HG02610 (cell line): Measurements from ENCODE around the gene CHMP4A.

ENCODE experiments used
- ATAC-seq: cut with Tn5 transposase; IDR thresholded peaks from one replicate; pipeline ENCODE4 v1.9.1; 2021; ENCODE audit warnings: mild to moderate bottlenecking, moderate library complexity; ENCODE audit not compliant: unreplicated experiment

The CHMP4A gene, protein sequence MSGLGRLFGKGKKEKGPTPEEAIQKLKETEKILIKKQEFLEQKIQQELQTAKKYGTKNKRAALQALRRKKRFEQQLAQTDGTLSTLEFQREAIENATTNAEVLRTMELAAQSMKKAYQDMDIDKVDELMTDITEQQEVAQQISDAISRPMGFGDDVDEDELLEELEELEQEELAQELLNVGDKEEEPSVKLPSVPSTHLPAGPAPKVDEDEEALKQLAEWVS

DNA sequence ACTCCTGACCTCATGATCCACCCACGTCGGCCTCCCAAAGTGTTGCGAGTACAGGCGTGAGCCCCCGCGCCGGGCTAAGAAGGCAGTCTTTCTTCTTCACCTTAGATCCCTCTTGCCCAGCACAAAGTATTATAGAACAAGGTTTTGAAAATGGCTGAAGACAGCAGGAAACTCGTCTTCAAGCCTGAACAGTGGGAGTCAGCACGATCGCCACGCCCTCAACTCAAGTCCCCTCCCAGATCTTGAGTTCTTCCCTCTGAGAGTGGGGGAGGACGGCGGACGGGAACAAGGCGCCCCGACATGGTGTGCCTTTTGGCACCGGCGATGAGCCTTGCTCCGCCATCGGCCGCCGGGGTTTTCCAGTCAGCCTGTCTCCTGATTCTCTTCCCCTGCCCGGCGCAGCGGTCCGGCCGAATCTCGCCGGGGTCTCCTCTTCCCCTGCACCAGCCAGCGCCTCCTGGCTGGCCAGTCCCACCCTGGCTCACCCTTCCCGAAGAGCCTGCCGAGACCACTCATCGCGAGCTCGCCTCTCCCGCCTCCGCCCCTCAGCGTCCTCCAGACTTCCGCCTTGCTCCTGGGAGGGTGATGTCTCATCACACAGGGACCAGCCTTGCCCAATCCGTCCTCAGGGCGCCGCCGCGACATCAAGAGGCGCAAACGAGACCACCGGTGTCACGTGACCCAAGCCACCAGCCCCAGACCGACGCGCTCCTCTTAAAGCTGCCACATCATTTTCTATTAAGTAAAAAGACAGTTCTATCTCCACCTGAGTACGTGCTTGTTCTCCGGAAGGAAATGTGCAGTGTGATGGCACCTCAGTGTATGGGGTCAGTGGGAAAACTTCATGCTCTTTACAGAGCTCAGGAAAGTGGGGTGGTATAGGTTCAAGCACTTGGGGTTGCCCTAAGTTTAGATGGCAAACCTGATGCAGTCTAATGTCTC is at the start of gene CHMP4A:
TSS of gene CHMP4A (minus strand) at position 565 of the 942 bp plus-strand sequence. CDS start at position 516, 49 bp downstream.
- ATAC-seq = peak; percentile 80

DNA sequence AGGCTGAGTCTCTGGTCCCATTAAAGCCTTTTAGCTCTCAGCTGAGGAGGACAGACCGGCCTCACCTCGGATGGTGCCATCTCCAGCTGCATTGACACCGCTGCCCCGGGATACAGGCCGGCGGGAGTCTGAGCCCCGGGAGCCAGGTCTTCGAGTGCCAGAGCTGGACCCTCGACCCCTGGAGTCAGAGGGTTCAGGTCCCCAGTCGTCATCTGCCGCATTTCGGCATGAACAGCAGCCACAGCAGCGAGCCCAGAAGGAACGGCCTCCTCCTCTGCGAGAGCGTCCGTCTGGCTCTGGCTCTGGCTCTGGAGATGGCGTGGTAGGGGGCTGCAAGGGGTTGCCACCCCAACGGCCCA is 48.7 kb upstream of the CHMP4A start:
- ATAC-seq = no peak

DNA sequence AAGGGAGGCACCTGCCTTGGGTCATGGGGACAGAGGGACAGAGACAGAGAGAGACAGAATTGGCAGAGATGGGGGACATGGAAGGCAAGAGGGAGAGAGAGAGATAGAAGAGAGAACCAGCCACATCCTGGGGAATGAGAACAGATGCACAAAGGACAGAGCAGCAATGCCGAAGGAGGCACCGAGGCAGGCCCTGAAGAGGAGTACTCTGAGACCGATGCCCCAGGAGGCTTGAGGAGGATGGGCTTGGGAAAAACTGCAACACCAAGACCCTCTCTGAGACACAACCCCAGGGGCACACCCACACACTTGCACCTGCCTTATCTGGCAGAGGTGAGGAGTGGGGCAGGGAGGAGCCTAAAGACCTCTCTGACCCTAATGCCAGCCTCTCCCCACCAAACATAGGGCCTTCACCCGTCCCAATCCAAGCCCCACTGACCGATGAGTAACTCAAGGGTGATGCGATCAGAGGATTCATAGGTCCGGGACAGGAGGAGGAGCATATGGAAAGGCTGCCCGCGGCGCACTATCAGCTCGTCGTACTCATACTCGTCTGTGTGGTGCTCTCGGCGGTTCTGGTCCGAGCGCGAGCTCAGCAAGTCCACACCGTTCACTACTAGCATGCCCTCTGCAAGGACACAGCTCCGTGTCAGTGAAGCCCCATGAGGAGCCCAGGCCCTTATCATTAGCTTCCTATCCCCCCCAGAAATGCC is 48.1 kb upstream of the CHMP4A start:
- ATAC-seq = no peak

DNA sequence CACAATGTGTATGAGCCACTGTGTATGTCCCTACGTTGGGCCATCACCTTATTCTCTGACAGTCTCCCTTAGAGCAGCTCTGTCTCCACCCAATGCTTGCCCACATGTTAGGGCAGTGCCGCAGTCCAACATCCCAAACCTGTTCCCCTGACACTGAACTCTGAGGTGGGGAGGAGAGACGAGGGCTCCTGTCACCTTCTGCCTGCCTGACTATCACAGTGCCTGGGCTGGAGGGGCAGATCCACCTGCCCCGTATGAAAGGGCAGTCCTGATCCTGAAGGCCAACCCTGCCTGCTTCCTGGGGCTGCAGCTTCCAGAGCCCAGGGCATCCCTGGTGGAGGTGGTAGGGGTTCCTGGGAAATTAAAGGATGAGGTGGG is 47.5 kb upstream of the CHMP4A start:
- ATAC-seq = no peak

DNA sequence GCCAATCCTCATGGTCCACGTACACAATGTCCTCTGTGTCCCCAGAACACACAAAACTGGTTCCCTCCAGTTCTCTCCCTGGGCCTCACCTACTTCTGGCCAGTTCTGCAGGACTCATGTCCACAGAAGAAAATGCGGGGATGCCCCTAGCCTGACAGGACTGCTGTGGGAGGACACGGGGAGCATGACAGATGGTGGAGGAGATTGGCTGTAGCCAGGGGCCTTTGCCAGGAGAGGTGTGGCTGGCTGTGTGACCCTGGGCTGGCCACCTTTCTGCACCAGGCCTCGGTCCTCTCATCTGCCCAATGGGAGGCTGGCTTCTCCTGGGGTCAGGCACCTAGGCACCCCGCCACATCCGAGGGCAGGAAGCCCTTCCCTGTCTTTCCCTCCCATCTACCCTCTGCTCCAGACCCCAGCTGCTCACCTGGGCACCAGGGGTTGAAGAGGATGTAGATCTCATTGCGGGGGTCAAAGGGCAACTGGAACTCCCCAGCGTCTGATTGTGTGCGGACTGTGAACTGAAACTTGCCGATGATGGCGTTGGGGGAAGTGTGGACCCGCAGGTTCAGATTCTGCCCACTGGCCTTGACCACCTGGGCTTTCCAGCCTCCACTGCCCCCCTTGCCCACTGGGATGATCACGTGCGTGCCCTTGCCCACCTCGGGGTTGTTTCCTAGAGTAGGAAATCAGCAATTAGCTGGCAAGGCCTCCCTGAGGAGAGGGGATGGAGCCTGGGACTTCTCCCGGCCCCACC is 46.9 kb upstream of the CHMP4A start:
- ATAC-seq = no peak

DNA sequence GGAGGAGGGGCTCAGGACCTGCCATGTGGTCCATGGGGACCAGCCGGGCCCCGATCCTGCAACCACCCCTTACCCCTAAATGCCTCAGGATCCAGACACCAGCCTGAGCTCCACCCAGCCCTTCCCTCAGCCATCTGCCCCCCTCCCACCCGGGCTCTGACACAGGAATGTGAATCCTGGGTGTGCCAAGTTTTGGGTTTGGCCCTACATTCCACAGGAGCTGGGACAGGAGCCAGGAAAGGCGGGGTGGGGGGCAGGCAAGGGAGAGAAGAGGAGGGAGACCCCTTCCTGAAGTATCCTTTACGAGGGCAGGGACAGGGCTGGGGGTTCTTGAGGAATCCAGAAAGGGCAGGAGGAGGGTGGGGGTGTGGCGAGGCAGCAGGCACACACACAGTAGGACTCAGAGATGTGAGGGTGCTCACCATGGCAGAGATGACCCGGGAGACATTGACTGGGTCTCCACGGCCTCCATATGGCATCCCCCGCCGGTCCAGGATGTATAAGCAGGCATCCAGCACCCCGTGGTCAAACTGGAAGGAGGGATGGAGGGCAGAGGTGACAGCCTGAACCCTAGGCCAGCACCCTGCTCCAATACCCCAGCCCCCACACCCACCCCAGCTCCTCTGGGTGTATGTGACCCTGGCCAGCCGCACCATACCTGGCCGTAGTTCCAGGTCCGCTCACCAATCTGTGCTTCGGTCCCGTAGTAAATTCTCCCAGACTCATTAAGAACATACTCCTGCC is 46.2 kb upstream of the CHMP4A start:
- ATAC-seq = no peak

DNA sequence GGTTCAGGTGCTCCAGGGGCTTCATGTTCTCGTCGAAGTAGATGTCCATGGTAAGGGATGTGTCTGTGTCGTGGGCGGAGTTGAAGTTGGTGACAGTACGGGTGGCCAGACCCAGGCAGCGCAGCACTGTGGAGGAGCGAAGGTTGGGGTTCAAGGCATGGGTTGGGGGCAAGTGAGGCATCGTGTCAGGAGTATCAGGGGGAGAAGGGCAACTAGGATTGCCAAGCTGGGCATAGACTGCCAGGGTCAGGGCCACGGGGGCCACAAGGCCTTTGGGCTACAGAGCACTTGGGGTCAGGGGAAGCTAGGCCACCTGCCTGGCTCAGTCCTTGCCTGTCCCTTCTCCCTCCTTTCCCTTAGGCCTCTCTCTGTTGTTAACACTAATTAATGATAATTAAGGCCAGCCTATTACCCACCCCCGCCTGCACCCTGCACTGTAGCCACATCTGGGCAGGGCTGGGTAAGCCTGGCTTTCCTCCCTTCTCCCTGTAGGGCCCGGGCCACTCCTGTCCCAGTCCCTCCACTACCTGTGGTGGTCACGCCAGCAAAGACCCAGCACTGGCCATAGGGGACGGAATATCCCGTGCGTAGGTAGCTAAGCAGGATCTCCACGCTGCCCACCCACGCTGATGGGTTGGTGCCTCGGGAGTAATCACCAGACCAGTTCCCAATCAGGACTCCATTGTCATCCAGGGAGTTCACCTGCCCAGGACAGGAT is 45.4 kb upstream of the CHMP4A start:
- no peak for ATAC-seq

DNA sequence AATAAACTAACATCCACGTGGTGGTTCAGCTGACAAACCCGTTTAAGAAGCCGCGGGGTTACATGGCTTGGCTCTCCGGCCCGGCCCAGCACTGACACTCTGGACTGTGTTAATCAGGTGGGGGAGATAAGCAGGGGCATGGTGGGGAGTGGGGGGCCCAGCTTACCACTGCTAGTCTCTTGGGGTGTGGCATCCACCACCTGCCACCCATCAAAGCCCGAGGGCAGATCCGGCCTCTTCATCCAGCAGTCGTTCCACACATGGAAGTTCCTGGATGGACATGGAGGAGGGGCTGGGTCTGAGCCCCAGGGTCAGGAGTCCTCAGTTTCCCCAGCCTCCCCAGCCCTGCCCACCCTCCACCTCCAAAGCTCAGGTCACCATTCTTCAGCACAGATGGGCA is 44.8 kb upstream of the CHMP4A start:
- ATAC-seq = no peak

DNA sequence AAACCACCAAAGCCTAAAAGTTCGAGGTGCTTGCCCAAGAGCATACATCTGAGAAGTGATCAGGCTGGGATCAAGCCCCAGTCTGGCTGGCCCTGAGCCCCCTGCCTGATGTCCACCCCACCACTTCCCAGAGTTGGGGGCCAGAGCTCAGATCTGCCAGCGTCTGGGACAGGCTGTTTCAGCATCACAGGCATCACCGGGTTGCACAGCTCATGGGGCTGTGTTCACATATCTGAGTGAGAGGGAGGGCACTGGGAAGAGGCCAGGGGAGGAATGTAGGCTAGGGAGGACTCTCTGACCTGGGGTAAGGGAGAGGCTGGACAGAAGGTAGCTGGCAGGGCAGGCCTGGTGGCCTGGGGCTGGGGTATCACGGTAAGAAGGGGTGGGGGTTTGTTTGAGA is 43.7 kb upstream of the CHMP4A start:
- no peak for ATAC-seq

DNA sequence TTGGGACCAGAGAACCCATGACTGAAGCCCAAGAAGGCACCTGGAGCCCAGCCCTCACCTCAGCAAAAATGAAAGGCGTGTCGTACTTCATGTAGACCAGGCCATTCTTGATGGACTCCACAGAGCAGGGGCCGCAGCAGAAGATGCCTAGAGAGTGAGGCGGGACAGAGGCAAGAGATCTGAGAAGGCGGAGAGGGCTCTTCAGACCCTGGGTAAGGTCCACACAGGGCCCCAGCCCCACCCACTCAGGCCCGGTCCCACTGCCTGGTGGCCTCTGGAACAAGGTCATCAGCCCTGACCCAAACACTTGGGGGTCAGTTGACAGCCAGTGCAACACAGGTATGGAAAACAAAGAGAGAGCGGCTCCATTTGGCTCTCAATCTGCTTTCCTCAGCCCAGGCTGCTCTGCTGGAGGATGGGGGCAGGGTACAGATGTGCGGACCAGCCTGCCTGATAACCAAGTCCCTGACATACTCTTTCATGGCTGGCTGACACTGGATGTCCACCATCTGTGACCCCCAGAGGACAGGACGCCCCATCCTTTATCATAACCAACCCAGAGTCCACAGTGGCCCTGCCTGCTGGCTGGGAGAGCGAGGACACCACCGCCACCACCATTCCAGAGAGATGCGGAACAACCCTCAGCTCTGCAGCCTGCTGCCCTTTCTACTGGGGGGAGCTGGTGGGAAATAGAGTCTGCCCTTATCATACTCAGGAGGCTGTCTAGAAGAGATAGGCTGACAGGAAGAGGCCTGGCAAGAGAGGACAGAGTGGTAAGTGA is 42.8 kb upstream of the CHMP4A start:
- no peak for ATAC-seq

DNA sequence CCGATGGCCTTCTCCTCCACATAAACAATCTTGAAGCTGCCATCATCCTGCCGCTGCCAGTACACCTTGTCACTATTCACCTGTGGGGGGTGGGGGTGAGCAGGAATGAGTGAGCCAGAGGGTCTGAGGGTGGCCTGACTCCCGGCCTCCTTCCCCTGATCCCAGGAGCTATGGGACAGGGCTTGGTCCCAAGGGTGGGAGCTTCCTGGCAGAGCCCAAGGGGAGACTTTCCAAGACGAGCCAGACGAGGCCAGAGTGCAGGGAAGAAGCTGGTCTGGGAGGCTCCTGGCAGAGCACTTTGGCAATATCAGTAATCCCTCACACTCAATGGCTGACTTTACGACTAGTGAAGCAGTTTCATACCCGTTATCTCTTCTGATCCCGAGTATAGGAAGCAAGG is 42.1 kb upstream of the CHMP4A start:
- no peak for ATAC-seq

DNA sequence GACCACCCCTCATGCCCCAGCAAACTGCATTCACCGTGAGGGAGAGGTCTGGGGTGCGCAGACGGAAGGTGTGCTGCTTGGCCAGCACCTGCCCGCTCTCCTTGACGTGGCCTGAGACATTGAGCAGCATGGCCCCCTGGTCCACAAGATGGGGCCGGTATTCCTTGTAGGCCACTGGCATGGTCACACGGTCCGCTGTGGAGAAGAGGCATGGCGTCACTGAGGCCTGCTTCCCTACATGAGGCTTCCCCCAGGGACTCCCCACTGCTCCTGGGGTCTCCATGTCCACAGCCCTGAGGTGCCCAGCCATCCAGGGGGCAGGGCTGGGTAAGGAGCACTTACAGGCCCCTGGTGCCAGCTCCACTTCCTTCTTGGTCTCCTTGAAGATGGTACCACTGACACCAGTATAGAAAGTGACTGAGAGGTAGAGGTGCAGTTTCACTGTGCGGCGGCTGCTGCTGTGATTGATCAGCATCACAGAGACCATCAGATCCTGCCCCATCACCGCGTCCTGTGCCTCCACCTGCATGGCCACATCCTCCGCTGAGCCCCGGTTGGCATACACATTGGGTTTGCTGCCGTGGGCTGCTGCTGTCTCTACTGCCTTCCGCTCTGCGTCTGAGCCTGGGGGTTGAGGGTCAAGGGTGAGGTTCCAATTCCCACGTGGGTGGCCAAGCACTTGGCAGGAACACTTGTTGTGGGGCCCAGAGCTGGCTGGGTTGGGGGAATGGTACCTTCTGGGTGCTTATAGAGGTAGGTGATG is 41.5 kb upstream of the CHMP4A start:
- no peak for ATAC-seq

DNA sequence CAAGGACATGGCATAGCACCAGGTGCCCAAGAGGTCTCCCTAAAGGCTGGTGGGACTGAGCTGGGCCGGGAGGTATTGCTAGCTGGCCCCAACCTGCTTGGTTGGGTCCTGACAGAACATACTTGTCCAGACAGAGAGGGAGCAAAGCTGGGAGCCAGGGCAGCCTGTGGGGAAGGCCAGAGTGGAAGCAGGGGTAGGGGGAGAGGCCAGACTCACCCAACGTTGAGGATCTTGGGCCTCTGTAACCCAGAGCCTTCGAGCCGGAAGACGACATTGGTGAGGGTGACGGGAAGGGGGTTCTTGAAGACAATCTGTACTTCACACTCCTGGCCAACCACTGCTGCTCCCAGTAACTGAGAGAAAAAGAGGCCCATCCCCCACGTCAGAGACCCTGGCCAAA is 40.6 kb upstream of the CHMP4A start:
- no peak for ATAC-seq

DNA sequence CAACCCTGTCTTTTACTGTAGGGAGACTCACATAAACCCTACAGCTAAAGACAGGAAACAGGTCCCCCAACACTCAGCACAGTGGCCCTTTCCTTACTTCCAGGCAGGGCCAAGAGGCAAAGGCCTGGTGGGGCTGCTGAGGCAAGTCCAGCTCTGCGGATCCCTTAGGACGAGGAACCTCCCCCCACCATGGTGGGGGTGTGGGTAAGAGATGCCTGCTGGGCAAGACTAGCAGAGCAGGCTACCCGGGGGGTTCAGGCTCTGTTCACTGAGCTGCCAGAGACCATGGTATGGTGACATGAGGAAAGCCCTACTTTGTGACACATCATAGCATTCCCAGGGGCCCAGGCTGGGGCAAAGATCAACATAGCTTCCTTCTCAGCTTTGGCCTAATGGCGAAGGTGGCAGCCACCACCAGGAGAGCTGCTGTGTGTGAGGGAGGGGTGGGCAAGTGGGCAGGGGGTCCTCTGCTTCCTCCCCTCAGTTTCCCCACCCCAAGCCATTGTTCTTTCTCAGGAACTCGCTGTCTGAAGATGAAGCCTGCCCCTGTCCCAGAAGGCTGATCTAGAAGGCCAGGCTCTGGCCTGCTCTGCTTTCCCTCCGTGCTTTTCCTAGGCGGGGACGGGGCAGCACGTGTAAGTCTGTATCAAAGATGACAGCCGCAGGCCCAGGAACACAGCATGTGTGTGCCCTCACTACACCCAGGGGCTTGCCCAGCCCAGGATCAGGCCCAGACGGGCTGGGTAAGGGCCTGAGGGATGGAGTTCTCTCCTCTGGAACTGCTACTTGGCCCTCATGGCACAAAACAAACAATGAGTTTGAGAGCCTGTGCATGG is 39.2 kb upstream of the CHMP4A start:
- ATAC-seq = no peak

DNA sequence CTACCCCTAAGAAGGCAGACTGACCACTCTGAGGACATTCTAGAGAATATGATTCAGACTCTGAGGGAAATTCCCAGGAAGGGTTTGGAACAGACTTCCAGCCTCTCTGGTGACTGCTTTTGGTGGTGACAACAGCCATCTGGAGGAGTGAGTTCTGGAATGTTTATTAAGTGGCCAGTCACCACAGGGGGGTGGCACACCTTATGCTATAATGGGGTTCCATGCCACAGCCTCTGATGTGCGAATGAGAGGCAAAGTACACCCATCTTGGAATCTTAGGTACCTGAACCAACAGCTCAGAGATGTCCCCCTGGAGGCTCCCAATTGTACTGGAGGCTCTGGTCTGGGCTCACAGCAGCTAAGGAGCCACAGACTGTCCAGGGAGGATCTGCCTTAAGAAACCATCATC is 38.6 kb upstream of the CHMP4A start:
- no peak for ATAC-seq

DNA sequence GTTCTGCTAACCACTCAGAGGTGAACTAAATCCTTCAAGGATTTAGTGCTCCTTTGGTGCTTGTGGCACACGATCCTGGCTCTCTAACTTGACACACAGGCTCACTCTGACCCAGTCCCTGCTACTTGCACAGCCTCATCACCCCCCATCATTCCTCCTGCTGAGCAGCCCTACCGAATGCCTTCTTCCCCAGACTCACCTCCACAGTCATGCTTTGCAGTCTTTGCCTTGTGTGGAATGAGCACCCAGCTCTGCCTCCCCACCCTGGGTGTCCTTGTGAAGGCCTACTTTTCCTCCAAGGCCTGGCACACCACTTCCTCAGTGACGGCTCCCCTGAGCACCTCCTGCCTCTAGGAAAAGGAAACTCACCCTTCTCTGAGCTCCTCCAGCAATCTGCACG is 37.1 kb upstream of the CHMP4A start:
- no peak for ATAC-seq
